NCI-H2227 treated with DMSO at 0.1 percent for 48 hours (cell line): Measurements from ENCODE around the gene TLE4.
A peak's percentile ranks its signal among the peaks of the same experiment; 100 is the strongest.

Experiments
- DNase-seq: peaks from one replicate; lab custom pipeline; 2025; lab: John Stamatoyannopoulos, UW

TLE4 gene

DNA sequence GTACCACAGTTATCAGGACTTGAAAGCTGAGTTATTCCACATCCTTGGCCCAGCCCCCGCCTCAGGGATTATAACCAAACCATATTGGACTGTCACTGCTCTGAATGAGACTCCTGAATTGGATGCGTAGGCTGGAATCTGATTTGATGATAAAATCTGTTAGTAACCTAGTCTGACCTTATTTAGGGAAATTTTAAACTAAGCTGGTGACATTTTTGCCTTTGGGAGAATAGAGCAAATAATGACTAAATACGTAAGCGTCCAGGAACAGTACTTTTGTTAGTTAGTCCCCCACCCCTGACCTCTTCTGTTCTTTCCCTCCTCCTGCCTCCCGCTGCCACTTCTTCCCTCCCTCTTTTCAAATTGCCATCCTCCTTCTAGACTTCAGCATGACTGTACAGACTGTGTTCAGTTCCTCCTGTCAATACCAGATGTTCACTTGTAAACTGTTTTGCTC lies 92.6 kb downstream of the TLE4 start:
- peak; percentile 14 for DNase-seq

DNA sequence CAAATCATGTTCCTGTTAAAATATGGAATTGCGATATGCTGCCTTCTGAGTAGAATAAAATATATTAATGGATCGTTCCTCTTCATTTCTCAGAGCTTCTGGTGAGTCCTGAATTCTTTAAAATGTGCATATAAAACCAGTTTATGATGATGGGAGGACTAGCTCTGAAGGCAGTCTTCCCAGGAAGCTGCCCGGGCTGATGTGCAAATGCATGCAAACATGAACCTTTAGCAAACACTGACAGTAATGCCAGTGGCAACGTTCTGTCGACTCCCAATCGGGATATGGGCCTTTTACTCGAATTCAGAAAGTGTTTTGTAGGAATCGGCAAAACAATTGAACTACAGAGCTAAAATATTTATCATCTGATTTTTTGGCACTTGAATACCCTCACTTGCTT lies 93.6 kb downstream of the TLE4 start:
- DNase-seq = no peak

DNA sequence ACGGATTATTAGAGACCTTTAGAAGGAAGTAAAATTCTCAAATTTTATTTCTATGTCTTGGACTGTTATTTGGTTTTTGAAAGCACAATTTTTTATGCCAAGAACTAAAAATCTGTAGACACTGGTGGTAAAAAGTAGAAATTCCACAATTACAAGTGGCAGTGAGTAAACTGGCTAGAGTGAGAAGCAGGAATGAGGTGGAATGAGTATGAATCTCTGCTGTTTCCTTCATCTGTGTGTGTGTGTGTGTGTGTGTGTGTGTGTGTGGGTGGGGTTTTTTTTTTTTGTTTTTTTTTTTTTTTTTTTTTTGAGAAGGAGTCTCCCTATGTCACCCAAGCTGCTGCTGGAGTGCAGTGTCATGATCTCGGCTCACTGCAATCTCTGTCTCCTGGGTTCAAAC lies 94.2 kb downstream of the TLE4 start:
- DNase-seq = no peak

DNA sequence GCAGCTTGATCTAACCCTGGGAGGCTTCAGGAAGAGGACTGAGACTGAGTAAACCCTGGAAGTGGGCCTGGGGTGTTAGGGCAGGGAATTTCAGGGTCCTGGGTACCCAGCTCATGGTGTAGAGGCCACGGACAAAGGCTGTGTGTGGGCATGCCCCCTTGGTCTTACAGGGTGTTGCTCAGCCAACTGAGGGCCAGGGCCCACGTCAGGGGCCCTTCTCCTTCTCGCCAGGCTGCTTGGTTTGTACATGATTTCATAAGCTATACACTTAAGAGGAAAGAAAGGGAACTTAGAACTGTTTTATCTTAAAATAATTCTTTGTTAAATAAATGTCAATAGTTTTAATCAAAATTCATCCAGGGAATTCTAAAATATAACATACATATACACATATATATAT lies 95.4 kb downstream of the TLE4 start:
- no peak for DNase-seq

DNA sequence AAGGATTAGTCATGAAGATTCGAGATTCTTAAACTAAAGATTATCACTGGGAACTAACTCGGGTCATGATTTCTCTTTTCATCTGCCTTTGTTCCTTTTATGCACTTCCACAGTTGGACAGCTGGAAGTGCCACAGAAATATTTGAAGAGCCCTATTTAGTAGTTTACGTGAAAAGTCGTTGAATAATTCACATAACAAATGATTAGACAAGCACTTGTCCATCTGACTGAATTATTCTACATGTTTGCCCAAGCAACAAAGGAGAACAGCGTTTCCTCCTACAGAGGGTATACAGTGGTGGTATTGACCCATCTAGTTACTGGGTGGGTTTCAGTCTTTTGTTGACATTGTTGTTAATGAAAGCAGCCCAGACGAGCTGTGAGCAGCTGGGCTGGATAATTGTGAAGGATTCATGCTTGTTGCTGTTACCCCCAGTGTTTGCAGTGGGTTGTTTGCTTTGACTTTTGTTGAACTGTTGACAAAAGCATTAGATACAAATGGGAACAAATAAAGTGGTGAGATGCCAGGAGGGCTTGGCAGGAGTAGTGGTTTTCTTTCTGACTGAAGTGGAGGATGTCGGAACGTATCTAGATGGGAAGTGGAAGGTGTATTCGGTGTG lies 96.2 kb downstream of the TLE4 start:
- peak; percentile 58 for DNase-seq

DNA sequence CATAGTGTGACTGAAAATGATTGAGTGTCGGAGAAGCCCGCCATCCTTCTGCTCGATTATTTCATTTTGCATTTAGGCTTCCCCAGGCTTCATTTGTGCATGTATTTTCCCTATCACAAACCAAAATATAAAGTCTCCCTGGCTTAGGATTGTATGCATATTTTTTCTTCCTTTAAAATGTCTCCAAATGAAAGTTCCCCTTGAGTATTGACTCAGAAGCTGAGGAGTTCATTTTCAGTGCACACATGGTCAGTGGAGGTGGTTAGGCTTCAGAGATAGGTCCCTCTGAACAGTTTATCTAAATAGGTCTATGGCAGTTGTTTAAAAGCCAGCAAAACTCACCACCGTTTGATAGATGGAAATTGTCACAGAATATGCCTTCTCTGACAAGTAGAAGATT lies 97.2 kb downstream of the TLE4 start:
- DNase-seq = no peak

DNA sequence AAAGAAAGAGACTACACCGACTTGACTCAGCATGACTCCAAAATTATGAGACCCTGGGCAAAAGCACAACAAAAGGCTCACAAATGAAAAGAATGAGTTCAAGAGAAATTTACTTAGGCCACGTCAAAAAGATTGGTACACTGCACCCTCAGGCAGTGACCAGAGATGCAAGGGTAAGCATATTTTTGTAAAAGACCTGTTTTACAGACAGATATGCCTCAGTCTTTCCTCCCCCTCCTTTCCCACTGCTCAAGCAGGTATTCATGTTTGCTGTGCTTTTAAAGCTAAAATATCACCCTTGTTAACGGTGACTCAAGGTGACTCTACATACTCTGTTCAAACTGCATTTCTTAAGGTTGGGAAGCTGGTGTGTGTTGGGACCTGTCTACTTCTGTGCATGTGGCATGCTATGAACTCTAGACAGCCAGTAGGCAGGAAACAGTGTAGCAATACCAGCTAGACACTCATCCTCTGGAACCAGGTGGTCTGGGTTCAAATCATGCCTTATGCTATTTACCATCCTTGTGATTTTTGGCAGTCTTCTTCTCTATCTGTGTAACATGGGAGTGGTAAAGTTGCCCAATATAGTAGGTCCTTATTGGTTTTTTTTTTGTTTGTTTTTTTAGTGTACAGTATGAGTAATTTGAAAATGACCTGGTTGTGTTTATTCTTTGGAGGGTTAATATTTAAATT lies 98.7 kb downstream of the TLE4 start:
- DNase-seq = no peak

DNA sequence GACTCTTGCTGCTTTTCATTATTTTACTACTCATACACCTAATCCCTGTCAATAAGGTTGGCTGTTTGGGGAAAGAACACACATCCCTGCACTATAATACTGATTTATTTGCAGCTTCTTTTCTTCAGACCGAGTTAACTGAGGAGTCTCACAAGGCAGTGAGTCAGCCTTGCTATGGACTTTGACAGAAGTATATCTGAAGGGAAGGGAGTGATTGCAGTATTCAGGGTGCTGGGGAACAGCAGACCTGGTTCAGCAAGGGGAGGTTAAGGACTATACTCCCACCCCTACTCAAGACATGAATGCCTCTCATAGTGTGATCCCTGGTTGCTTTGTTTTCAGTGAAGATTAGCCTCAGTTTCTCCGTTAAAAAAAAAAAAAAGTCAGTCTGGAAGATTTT lies 99.8 kb downstream of the TLE4 start:
- DNase-seq = no peak

DNA sequence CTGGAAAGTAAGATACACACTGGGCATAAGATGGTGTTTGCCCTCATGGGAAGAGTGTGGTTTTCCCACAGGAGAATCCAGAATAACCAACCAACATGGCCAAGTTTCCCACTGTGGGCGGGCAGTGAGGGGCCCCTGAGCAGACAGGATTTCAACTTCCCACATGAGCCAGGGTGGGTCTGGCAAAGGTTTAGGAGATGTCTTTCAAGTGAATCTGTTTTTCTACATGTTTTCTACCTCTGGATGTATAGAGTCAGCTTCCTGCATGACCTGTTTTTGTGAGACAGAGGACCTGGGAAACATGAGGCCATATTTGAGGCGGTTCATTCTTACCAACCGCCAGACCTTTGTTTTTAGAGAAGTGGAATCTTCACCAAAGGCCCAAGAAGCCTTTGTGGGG lies 100.5 kb downstream of the TLE4 start:
- no peak for DNase-seq

DNA sequence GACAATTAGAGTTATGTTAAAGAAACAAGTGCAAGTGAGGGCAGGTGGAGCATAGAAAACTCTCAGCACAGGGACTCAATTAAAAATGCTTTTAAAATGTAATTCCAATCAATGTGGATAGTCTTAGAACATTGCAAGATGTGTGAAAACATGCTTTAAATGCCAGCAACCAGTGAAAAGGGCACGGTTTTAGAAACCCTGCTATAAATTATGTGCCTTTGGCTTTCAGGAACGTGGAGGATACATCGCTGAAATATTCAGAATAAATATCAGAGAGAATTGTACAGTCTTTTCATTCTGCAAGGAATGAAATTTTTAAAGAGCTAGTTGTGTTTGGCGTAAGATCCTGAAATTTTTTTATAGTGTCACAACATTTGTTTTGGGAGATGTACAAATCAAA lies 101.1 kb downstream of the TLE4 start:
- DNase-seq = no peak

DNA sequence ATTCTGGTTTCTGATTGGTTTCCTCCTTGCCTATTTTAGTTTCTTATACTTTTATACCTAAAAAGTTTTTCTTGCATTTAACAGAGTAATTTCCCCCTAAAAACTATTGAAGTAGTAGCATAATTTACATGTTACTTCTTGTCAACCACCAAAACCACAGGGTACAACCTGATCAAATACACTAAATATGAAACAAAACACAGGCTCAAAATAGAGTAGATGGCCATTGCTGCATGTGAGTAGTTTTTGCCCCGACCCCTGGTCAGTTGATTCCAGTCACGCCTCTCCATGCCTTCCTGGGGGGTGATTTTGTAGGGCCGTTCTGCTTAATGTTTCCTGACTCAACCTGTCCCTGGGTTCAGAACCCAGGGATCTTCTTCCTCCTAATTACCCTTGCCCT lies 101.8 kb downstream of the TLE4 start:
- DNase-seq = no peak

DNA sequence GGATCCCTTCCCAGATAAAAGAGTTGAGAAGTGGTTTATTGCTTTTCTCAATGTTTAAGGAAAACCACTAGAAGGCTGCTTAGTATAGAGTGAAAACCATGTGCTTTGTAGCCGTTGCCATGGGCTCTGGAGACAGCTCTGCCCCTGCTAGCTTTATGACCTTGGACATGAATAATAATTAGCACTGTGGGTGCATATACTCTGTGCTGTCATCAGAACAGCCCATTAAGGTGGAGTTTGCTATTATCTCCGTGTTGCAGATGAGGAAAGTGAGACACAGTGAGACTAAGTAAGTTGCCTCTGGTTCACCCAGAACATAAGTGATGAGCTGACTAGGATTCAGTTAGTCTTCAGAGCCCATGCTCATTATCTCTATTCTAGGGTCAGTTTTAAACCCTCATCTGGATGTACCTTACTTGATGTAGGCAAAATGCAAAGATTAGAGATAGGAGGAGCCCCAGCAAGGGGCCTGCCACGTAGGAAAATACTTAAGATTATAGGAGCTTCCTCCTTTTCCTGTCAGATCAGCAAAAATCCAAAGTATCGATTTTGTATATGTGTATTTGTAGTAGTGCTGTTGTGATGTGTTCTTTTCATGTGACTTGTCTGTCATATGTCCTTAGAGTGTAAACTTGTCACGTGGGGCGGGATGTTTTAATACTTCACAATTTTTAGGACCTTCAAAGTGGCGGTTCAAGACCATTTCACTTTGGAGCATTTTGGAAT lies 102.5 kb downstream of the TLE4 start:
- no peak for DNase-seq

DNA sequence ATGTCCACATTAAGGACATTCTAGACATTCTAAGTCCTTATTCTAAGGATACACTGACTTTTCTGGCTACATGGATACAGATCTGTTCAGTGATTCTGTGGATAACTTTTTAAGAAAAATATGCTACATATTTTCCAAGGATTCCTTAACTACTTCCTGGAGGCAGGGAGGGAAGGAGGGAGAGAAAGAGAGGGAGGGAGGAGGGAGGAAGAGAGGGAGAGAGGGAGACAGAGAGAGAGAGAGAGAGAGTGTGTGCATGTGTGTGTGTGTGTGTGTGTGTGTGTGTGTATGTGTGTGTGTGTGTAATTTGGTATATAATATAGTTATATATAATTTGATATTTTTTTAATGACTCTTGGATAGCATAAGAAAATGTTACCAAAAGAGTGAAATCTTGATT lies 109.8 kb downstream of the TLE4 start:
- no peak for DNase-seq

DNA sequence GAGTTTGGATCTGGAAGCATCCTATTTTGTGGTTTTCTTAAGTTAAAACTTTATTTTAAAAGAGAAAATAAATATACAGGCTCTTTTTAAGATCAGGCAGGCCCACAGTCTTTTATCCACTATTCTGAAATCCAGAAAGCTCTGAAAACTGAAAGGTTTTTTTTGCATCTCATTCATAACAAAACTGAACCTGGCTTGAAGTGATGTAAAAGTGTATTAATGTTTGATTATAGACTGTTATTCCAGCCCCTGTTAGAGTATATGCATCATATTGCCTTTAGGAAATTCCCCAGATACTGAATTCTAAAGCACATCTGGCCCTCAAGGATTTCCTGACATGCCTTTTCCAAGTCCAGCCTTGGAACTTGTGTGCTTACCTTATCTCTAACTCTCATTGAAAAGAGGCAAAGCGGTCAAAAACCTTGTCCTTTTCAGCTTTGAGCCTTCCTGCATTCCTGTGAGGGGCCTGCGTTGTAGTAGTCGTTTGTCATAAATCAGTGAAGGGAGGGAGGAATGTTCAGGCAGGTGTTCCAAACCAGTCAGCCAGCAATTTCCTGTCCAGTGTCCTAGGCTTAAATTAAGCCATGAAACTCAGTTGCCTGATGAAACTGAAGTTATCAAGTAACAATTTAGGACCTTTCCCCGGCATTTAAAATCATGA lies 110.4 kb downstream of the TLE4 start:
- no peak for DNase-seq

DNA sequence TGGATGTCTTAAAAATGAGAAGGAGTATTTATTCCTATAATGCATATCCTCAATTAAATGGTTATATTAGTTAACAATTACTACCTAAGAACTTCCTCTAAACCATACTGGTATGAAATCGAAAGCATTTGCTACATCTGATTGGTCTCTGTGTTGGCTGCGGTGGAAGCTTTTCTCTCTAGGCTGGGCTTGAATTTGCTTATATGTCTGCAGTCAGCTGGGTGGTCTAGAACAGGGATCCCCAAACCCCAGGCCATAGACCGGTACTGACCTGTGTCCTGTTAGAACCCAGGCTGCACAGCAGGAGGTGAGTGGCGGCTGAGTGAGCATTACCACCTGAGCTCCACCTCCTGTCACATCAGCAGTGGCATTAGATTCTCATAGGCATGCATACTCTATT lies 112.3 kb downstream of the TLE4 start:
- no peak for DNase-seq

DNA sequence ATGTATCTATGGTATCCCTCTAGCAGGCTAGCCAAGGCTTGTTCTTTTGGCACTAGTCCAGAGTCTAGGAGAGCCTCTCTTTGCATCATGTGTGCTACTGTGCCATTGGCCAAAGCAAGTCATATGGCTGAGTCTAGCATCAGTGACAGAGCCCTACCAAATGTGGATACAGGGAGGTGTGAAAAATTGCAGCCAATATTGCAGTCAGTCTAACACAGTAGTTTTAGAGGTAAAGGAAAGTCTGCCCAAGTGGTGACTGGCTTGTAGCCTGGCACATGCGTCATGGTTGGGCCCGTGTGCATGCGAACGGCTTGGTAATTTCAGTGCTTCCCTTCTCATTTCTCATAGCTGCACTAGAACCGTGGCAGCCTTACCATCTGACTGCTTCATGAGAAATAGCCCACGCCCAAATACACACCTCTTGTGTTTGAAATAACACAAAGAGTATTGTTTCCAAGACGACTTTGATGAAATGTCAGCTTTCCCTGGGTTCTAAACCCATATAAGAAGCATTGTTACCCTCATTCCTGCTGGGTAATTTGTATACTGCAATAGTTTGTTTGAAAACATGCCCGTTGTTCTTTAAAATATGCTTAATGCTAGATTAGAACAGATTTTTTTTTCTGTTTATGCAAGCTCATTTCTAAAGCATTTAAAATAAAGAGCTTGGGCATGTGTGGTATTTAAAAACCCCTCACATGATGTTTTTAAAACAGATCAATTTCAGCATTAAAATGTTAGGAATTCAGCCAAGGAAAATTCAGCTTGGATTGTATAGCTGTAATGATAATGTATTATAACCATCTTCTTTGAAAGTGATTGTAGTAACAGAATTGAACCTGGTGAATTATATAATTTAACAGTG lies 113.2 kb downstream of the TLE4 start:
- no peak for DNase-seq

DNA sequence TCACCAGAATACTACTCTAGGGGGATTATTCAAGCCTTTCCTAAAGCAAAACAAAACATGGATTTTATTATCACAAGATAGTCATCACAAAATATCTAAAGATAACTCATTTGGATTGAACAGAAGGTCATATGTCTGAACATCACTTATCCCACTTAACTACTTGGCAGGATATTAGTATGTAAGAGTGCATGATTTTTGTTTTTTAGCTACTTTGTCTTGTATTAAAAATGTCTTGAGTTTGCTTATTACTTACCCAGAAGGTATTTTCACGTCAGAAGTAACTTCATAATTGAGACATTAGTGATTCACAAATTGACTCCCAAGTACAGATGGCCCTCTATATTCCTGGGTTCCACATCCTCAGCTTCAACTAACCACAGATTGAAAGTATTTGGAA lies 113.8 kb downstream of the TLE4 start:
- DNase-seq = no peak

DNA sequence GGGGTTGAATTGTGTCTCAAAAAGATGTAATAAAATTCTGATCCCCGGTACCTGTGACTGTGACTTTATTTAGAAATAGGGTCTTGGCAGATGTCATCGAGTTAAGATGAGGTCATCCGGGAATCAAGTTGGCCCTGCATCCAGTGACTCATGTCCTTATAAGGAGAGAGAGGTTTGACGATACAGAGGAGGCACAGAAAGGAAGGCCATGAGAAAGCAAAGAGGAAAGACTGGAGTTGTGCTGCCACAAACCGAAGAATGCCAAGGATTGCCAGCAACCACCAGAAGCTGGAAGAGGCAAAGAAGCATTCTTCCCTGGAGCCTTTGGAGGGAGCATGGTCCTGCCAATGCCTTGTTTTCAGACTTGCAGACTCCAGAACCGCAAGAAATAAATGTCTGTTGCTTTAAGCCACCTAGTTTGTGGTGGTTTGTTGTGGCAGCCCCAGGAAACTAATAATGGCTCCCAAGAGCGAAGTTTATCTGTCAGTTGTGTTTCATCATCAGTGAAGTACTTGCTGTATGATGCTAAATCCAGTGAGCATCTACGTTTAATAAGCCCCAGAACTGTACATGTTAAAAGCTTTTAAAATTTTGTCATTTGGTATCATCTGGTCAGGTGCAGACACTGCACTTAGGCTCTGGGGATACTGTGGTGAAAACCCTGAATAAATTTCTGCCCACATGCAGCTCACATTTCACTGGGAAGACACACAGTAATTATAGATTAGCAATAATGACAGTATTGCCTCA lies 114.8 kb downstream of the TLE4 start:
- no peak for DNase-seq

DNA sequence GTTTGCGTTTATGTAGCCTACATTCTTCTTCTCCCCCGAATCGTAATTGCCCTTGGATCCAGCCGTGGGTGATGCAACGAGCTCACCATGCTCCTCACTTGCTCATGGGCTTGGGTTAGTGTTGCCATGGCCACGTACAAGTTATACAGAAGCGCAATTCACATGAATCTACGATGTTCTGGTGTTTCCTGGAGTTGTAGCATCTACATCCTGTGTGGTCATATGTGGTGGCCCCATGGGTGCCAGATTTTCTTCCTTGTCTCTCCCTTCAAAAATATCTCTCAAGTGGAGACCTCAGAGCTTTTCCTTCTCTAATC lies 115.3 kb downstream of the TLE4 start:
- DNase-seq = no peak

DNA sequence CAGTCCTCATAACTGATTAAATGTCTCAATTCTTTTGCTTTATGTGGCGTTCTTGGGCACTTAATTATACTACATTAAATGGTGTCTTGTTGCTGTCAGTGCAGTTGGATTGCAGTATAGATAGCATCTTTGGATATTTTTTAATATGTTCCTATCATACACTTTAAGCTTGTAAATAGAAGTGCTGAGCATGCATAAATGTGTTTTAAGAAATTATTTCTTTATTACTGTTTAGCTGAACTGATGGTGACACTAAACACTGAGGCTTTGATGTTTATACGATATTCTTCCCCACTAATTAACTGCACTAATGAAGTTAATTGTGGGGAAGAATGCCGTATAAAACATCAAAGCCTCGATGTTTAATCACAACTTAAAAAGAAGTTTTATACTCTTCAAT lies 116.6 kb downstream of the TLE4 start:
- DNase-seq = no peak

DNA sequence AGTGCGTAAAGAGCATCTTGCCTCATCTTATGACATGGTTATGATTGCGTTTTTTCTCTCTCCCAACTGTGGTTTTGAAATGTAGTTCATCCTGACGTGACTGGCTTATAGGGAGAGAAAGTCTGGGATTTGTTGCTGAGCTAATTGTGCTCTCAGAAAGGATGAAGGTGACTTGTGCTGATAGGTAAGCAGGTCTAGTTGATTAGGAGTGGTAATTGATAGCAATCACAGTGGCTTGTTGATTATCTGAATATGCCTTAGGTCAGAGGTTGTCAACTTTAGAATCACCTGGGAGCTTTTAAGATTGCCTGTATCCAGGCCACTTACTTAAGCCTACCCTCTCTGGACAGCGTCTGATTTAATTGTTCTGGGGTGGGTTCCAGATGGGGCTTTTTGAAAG lies 117.8 kb downstream of the TLE4 start:
- DNase-seq = no peak
